ENCODE data around the gene ST6GALNAC3. TPM values are rescaled to one million over a fixed set of nuclear protein-coding genes. Genes with fewer than 3 reads are reported as not detected.

The ST6GALNAC3 gene
- total RNA-seq (1 to 10 TPM; 2.5 to 7.7 (median 4.4) TPM), polyA plus RNA-seq (1 to 10 TPM; 2.5 to 5.0 TPM)
- long read RNA-seq, donor 1, partial matches to known transcripts: 0 of 6 reads
- long read RNA-seq, donor 1, other reads (novel, unspliced or antisense): 6 of 6 reads
- long read RNA-seq, donor 2, partial matches to known transcripts: 0 of 7 reads
- long read RNA-seq, donor 2, other reads (novel, unspliced or antisense): 5 of 7 reads
- long read RNA-seq, donor 3, partial matches to known transcripts: 0 of 1 reads
- long read RNA-seq, donor 3, other reads (novel, unspliced or antisense): 1 of 1 reads

DNA sequence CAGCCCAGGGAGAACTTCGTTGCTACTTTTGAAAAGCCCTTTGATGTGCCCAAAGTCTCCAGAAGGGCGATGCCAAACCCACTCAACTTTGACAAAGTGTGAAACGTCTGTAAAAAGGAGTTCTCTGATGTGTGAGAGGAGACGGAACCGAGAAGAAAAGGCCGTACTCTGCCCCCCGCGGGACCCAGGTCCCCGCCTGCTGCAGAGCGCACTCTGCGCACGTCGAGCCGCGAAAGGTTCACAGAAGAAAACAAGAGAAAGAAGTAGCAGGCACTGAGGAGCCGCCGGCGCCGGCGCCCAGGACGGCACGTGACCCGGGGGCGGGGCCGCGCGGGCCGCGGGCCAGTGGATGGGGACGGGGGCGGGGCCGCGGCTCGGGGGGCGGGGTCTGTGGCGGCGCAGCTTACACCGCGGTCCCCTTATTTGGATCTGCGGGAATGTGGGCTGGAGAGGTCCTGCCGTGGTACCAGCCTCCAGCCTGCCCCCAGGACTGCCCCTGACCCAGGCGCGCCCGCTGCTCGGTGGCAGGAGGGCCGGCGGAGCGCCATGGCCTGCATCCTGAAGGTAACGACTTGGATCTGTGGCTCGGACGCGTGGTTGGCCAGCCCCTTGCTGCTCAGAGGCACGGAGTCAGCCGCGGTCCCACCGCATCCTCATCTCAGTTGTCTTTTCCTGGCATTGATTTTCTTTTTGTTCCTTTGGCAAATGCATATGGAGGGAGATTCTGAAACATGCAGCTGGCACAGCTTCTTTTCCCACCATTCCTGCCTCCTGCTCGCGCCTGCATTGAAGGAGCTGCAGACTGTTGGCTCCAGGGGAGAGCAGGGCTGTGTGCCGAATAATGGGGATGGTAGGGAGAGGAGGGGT lies at the start of gene ST6GALNAC3:
TSS of gene ST6GALNAC3 (plus strand) at position 426 of the 867 bp plus-strand sequence.
- Histone ChIP-seq H3K9me3 (no peaks in the 10 kb centered on the region), H3K27ac (peak within 1 kb of the TSS; percentile 66 to 93 (median 80)), H3K27me3 (no peaks in the 10 kb centered on the region), H3K4me1 (peaks cover 0 to 28% (median 9%) of the 10 kb centered on the region in 12 donors), H3K36me3 (no peaks in the 10 kb centered on the region), H3K4me3 (peak within 1 kb of the TSS; percentile 46 to 90 (median 68))
- WGBS, 4 donors: 0 to 2% (median 1%) methylated on average over 28 to 59 of the region's 59 CpGs
- intact Hi-C loops (cut with DNase I): loop anchor here in 5 of 10 donors (2.0 to 5.0 kb wide), 4 partner anchors 63 to 78 kb away; no protein-coding TSS in a partner anchor
- DNase-seq: peak; percentile 76 to 88 (median 77)
- peak; percentile 79 to 98 (median 94) for ATAC-seq
- TF ChIP-seq POLR2A (IDR thresholded peaks at IDR 0.05) (peak in 1 of 2 donors; percentile 75), CTCF (IDR thresholded peaks at IDR 0.05) (no peak)

- no peak overlapping the region for H3K27ac ChIP-seq
- no peaks in the 10 kb centered on the region for H3K27me3 ChIP-seq
- TF ChIP-seq CTCF (IDR thresholded peaks at IDR 0.05): no peak
- no peak for TF ChIP-seq POLR2A (IDR thresholded peaks at IDR 0.05)
- DNase-seq (no peak), ATAC-seq (no peak)
- H3K4me1 ChIP-seq: peaks cover 0 to 4% (median 0%) of the 10 kb centered on the region in 12 donors
- H3K36me3 ChIP-seq: no peaks in the 10 kb centered on the region
- 87 to 91% (median 89%) methylated on average over 4 of the region's 4 CpGs for WGBS, 4 donors
- no peaks in the 10 kb centered on the region for H3K9me3 ChIP-seq
- H3K4me3 ChIP-seq: no peak overlapping the region
- intact Hi-C loops (cut with DNase I): no loop called here
Observed at GRCh38 chr1:76027341-76027740, 47.2 kb upstream of the ST6GALNAC3 start.

DNA sequence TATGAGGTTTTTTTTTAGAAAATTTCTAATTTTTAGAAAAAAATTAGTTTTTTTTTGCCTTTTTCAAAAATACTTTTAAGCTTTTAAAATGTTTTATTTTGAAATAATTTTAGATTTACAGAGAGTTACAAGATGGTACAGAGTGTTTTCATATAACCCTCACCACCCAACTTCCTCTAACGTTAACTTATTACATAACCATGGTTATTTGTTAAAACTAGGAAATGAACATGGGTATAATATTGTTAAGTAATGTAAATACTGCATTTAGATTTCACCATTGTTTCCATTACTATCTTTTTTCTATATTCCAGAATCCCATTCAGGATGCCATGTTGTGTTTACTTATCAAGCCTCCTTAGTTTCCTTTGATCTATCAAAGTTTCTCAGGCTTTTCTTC lies 45.2 kb upstream of the ST6GALNAC3 start:
- no peak for TF ChIP-seq CTCF (IDR thresholded peaks at IDR 0.05)
- no peak for TF ChIP-seq POLR2A (IDR thresholded peaks at IDR 0.05)
- no peak overlapping the region for H3K27ac ChIP-seq
- H3K4me3 ChIP-seq: no peak overlapping the region
- no peaks in the 10 kb centered on the region for H3K27me3 ChIP-seq
- intact Hi-C loops (cut with DNase I): no loop called here
- DNase-seq (no peak), ATAC-seq (no peak)
- no peaks in the 10 kb centered on the region for H3K36me3 ChIP-seq
- 84 to 91% (median 87%) methylated on average over 1 of the region's 1 CpG for WGBS, 4 donors
- H3K9me3 ChIP-seq: no peaks in the 10 kb centered on the region
- peaks cover 0 to 4% (median 0%) of the 10 kb centered on the region in 12 donors for H3K4me1 ChIP-seq

DNA sequence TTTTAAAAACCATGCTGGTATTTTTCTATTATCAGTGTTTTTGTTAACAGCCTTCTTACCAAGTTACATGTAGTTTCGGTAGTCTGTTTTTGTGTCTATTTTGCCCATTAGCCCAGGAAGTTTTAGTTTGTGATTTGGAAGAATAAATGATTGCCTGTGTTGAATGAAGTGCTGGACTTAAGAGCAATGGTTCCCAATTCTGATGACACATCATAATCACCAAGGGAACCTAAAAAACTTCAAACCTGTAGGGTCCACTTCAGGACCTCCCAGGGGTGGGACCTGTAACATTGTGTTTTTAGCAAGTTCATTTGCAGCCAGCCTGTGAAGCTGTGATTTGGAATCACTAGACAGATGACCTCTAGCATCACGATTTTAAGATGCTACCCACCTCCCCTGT lies 43.0 kb upstream of the ST6GALNAC3 start:
- no peak overlapping the region for H3K4me3 ChIP-seq
- H3K27ac ChIP-seq: no peak overlapping the region
- TF ChIP-seq POLR2A (IDR thresholded peaks at IDR 0.05): no peak
- no peak for TF ChIP-seq CTCF (IDR thresholded peaks at IDR 0.05)
- intact Hi-C loops (cut with DNase I): loop anchor here in 2 of 10 donors (10.0 kb wide), 1 partner anchor 123 kb away; no protein-coding TSS in a partner anchor
- ATAC-seq: no peak
- no peaks in the 10 kb centered on the region for H3K9me3 ChIP-seq
- 74 to 82% (median 77%) methylated on average over 2 of the region's 2 CpGs for WGBS, 4 donors
- H3K27me3 ChIP-seq: no peaks in the 10 kb centered on the region
- no peaks in the 10 kb centered on the region for H3K36me3 ChIP-seq
- no peak for DNase-seq
- peaks cover 0 to 4% (median 0%) of the 10 kb centered on the region in 12 donors for H3K4me1 ChIP-seq

Measured in heart left ventricle (tissue), 16 donors.